ENCODE results near the gene DYNLT1. TPM values are rescaled to one million over a fixed set of nuclear protein-coding genes. Genes with fewer than 3 reads are reported as not detected.
"Not testable (repeated sequence)": the region's sequence is repeated elsewhere in the genome, so short reads cannot be mapped to it uniquely, and the experiment has no call there.

Gene DYNLT1
- total RNA-seq, 1 experiment from 2014 or later: 10.2 TPM

DNA sequence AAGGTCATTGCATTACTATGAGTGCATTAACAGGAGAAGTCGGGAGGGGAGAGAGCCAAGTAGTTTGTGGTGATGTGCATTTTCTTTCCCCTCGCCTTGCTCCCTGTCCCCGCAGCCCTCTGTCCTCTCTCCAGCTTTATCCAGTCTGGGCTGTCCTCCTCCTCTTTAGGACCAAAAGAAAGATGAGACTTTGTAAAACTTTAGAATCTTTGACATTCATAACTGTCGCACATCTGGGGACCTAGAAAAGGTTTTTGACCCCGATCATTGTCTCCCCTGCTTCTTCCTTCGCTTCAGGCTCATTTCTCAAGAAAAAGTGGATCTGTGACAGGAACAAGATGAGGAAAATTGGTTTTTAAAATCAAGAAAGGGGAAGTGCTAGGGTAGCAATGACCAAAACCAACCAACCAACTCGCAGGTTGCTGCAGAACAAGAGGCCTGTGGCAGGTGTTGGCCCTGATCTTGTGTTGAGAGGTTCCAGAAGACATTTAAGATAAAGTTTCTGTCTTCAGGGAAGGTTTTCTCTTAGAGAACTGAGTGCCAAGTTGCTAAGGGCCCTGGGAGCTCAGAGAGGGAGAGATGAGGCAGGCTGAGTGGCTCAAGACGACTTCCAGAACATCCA, 22.9 kb upstream of the DYNLT1 start:
- DNase-seq (ENCODE audit: low read depth, low spot score): no peak
- in situ Hi-C loops (cut with HindIII; ENCODE audit: low pct_unique_long_range_greater_than_20kb, low sequenced_read_pairs): no loop called here

DNA sequence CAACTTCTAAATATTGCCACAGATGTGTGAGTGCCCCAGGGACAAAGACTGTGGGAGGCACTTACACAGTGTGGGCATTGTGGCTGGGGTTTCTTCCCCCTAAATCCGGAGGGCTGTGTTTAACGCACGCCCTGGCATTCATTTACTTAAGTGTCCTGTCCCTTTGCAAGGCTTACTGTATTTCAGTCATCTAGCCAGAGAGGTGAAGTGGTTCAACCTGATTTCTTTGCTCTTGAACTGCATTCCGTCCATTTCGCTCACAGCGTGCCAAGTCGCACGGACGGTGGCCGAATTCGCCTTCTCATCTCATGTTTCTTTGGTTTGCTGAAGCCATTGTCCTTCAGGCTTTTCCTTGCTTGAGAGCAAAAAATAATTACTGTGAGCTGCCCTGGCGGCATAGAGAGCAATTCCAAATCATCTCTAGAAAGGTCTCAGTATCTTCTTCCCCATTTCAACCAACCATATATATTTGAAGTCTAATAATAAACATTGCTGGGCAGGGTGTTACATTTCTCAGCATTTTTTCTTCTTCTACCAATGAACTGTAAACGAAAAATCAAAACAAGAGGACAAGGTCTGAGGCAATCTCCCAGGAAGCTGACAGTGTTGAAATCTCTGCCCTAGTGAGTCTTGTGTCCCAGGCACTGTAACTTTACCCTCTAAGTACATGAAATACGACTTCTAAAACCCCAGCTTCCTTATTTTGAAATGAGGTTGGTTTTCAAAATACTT, 22.3 kb upstream of the DYNLT1 start:
- DNase-seq (ENCODE audit: low read depth, low spot score): no peak
- in situ Hi-C loops (cut with HindIII; ENCODE audit: low pct_unique_long_range_greater_than_20kb, low sequenced_read_pairs): no loop called here

DNA sequence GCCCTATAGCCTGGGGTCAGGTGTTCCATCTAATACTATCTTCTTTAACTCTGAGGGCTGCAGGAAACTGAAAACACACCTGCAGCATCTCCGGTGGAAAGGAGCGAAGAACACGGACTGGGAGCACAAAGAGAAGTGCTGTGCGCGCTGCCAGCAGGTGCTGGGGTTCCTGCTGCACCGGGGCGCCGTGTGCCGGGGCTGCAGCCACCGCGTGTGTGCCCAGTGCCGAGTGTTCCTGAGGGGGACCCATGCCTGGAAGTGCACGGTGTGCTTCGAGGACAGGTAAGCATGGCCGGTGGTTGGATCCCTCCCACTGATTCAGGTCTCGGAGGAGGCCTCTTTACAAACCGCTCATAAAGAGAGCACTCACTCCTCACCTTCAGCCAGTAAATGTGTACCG, 20.8 kb upstream of the DYNLT1 start:
- in situ Hi-C loops (cut with HindIII; ENCODE audit: low pct_unique_long_range_greater_than_20kb, low sequenced_read_pairs): no loop called here
- DNase-seq (ENCODE audit: low read depth, low spot score): no peak

DNA sequence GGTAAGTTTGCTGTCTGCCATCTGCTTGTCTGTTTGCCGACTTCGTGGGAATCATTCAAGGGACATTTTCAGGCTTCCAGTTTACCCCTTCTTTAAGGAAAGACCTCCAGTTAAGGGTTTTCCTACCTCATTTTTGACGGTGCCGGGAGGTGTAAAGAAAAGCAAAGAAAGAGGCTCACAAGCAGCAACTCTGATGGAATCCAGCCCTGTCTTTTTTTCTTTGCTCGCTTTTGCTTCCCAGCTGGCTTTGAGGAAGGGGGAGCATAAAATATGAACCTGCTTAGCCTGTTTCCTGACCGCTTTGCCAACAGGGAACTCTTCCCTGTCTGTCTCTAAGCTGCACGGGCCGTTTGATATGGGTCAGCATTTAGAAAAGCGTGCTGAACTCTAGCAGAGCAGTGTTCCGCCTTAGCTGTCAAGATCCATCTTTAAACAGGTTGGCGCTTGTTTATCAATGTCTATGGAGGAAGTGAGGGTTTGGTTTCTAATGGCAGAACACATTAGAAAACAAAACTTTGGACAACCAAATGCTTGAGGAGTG, 19.2 kb upstream of the DYNLT1 start:
- in situ Hi-C loops (cut with HindIII; ENCODE audit: low pct_unique_long_range_greater_than_20kb, low sequenced_read_pairs): no loop called here
- DNase-seq (ENCODE audit: low read depth, low spot score): no peak

DNA sequence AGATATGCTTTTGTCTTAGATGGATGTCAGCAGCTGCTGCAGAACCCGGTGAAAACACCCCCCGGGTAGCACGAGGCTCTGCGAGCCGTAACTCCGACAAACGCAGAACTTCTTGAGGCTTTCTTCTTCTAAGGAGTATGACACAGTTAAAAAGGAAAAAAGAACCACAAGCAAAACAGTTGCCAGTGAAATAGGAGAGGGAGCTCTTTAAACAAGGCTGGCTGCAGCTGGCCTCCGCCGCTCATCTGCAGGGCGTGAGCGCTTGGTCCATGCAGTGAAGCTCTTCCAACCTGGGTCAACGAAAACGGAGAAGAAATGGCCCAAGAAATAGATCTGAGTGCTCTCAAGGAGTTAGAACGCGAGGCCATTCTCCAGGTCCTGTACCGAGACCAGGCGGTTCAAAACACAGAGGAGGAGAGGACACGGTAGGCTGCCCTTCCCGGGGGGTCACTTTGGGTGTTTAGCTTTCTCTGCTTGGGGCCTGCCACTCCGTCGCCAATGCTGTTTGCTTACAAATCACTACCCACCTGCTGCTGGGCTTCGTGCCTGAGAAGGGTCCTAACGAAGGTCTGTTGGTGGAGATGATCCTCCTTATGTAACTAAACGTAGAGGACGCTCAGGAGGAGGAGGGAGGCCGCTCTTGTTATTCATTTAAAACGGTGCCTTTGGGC, 18.5 kb upstream of the DYNLT1 start:
- no peak for DNase-seq (ENCODE audit: low read depth, low spot score)

DNA sequence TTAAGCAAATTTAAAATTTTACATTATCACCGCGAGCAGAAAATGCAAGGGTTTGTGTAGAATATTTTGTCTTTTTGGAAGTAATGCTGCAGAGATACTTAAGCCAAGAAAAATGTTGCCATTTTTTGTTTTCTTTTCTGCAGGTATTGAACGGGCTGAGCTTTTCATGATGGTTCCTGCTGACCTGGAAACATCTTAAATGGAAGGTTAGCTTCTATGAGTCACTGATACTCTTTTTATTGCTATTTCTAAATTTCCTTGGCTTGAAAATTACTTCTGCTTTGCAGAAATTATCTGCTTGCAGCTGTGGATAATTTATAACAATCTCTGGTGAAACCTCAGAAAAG, 18.0 kb upstream of the DYNLT1 start:
- no peak for DNase-seq (ENCODE audit: low read depth, low spot score)
- in situ Hi-C loops (cut with HindIII; ENCODE audit: low pct_unique_long_range_greater_than_20kb, low sequenced_read_pairs): no loop called here

More for the DNA sequence above, 18.5 kb upstream of the DYNLT1 start:
- in situ Hi-C loops (cut with HindIII; ENCODE audit: low pct_unique_long_range_greater_than_20kb, low sequenced_read_pairs): no loop called here

DNA sequence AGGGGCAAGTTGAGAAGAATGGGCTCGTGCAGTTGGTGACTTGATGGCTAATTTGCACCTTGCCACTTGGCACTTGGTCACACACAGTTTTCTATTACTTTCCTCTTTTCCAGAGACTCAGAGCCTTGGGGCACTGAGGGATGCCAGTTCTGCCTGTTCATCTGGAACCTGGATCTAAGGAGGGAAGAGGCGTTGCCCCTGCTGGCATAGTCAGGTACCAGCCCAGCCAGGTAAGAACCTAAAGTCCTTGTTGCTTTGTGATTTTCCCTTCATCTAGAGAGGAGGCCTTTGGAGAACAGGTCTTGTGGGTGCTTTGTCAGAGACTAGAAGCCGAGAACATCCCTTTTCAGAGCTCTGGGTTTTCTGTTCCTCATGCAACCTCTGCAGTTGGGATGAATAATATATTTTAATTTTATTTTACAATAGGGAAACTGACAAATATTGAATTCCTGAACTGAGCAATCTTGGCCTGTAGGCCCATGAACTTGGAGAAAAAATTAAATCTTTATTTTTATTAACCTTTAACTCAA, 16.7 kb upstream of the DYNLT1 start:
- DNase-seq (ENCODE audit: low read depth, low spot score): no peak
- in situ Hi-C loops (cut with HindIII; ENCODE audit: low pct_unique_long_range_greater_than_20kb, low sequenced_read_pairs): no loop called here

DNA sequence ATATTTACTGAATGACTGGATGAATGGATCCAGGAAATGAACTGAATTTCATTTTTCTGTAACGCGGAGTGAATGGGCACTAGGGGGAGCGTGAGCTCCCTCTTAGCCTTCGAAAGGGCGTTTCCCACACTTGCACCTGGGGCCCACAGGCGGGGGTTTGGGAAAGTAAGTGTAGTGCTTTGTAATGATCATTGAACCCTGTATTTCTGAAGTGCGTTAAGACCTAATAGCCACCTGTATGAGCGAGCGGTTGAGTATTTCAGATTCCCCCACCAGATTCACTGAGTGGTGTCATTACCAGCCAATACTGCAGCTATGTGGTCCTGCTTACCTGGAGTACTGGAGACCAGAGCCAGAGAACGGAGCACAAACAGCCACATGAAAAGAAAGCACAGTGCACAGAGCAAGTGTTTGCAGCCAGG, 15.8 kb upstream of the DYNLT1 start:
- peak; percentile 41 for DNase-seq (ENCODE audit: low read depth, low spot score)
- in situ Hi-C loops (cut with HindIII; ENCODE audit: low pct_unique_long_range_greater_than_20kb, low sequenced_read_pairs): no loop called here

DNA sequence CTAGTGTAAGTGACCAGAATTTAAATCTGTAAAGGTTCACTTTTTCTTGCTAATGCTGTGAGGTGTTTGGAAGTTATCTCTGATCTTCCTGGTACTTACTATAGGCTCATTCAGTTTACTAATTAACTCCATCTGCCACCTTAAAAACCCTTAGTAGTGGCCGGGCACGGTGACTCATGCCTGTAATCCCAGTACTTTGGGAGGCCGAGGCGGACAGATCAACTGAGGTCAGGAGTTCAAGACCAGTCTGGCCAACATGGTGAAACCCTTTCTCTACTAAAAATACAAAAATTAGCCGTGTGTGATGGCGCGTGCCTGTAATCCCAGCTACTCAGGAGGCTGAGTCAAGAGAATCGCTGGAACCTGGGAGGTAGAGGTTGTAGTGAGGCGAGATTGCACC, 12.4 kb upstream of the DYNLT1 start:
- not testable (repeated sequence) for DNase-seq (ENCODE audit: low read depth, low spot score)

DNA sequence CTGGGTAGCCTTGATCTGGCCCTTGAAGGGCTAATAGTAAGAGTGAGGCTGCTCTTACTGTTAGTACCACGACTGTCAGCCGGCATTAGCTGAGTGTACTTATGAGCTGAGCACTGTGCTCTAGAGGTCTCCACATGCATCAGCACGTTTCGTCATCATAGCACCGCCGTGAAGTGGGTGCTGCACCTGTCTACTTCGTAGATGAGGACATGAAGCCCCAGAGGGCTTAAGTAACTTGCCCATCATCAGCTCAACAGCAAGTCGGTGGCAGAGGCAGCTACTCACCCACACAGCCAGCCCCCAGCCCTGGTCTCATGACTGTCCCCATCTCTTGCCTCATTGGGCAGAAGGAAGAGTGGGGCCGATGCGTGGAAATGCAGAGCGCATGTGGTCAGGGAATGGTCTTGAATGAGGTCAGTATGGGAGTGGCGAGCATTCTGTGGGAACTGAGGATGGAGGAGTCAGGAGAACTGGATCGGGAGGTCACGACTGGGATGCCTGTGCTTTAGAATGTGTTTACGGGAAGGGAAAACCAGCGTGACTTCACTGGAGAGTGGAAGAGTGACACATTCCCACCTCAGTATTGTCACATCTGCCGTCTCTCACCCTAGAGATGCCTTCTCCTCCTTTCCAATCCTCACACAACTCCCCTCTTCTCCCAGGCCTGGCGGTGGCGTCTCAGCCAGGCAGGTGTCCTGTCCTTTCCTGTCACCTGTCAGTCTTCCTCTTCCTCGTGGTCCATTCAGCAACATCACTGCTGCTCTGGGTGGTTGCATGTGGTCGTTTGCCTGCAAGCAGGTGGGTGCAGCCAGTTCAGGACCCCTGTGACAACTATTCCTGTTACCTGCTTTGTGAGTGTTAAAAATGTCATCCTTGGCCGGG, 11.3 kb upstream of the DYNLT1 start:
- in situ Hi-C loops (cut with HindIII; ENCODE audit: low pct_unique_long_range_greater_than_20kb, low sequenced_read_pairs): no loop called here
- no peak for DNase-seq (ENCODE audit: low read depth, low spot score)

More for the DNA sequence above, 12.4 kb upstream of the DYNLT1 start:
- in situ Hi-C loops (cut with HindIII; ENCODE audit: low pct_unique_long_range_greater_than_20kb, low sequenced_read_pairs): not testable (repeated sequence)

DNA sequence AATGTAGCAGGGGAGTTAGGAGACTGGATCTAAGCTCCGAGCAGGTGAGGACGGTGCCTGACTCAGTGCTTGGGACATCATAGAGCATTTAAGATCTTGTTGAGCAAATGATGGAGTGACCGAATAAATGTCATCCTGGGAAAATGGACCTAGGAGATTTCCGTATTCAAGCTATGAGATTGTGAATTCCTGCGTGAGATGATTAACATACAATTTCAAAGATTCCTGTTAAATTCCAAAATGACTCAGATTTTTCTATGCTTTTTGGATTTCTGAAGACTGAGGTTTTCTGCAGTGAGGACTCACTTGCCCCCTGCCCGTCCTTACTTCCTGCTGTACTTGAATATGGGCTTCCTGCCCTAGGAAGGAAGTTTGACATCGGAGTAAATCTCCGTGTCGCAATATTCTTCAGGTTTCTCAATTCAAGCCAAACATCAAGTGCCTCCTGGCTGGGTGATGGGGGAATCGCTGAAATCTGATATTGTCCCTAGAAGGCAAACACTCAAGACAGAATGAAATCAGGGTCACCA, 10.5 kb upstream of the DYNLT1 start:
- in situ Hi-C loops (cut with HindIII; ENCODE audit: low pct_unique_long_range_greater_than_20kb, low sequenced_read_pairs): no loop called here
- no peak for DNase-seq (ENCODE audit: low read depth, low spot score)

DNA sequence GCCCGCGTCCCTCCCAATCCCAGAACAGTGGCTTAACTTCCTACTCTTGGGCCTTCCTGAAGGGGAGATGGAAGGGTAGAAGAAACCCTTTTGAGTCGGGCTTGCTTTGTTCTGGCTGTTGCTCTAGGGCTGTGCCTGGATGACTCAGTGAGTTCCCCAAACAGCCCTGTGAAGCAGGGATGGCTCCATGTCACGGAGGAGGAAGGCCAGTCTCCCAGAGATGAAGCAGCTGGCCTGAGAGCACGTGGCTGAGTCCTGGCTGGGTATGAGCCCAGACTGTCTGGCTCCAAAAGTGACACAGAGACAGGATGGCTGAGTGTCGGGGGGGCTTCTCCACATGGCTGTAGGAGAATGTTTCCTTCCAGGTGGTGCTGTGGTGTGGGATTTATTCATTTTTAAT, 10.0 kb upstream of the DYNLT1 start:
- in situ Hi-C loops (cut with HindIII; ENCODE audit: low pct_unique_long_range_greater_than_20kb, low sequenced_read_pairs): no loop called here
- no peak for DNase-seq (ENCODE audit: low read depth, low spot score)

DNA sequence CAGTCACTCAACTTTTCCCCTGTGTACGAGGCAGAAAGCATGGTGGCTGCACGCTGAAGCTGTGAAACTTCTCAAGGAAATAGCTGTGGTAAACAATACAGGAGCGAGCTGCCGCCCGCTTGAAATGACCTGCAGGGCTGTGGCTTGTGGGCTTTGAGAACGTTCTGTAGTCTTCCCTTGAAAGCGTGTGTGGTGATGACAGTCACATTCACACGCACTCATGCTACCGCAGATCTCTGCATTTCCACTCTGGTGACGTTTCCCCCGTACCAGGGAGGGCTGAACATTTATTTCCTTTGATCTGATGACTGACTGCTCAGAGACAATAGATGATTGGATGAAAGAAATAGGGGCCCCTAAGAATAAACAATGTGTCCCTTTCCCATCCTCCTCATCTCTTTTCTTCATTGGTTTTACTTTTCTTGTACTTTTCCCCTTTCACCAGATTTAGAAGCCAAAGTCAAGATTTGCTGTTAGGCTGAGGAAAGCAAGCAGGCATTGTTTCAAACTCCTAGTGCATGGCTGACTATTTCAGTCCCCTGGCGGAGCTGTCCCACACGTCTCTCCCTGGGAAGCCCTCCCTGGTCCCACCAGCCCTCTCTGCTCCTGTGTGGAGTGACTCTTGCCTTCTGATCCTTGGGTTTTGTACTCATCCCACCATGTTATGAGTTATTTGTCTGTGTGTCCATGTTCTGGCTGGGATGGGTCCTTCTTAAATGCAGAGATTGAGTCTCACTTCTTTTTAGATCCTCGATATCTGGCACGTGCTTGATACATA, 9.2 kb upstream of the DYNLT1 start:
- DNase-seq (ENCODE audit: low read depth, low spot score): no peak
- in situ Hi-C loops (cut with HindIII; ENCODE audit: low pct_unique_long_range_greater_than_20kb, low sequenced_read_pairs): no loop called here

DNA sequence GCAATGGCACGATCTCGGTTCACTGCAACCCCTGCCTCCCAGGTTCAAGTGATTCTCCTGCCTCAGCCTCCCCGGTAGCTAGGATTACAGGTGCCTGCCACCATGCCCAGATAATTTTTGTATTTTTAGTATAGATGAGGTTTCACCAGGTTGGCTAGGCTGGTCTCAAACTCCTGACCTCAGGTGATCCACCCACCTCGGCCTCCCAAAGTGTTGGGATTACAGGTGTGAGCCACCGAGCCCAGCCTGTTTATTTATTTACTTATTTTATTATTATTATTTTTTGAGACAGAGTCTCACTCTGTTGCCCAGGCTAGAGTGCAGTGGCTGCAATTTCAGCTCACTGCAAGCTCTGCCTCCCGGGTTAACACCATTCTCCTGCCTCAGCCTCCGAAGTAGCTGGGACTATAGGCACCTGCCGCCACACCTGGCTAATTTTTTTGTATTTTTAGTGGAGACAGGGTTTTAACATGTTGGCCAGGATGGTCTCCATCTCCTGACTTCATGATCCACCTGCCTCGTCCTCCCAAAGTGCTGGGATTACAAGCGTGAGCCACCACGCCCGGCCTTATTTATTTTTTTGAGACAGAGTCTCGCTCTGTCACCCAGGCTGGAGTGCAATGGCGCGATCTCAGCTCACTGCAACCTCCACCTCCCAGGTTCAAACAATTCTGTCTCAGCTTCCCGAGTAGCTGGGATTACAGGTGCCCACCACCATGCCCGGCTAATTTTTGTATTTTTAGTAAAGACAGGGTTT, 7.6 kb upstream of the DYNLT1 start:
- in situ Hi-C loops (cut with HindIII; ENCODE audit: low pct_unique_long_range_greater_than_20kb, low sequenced_read_pairs); DNase-seq (ENCODE audit: low read depth, low spot score): not testable (repeated sequence)

DNA sequence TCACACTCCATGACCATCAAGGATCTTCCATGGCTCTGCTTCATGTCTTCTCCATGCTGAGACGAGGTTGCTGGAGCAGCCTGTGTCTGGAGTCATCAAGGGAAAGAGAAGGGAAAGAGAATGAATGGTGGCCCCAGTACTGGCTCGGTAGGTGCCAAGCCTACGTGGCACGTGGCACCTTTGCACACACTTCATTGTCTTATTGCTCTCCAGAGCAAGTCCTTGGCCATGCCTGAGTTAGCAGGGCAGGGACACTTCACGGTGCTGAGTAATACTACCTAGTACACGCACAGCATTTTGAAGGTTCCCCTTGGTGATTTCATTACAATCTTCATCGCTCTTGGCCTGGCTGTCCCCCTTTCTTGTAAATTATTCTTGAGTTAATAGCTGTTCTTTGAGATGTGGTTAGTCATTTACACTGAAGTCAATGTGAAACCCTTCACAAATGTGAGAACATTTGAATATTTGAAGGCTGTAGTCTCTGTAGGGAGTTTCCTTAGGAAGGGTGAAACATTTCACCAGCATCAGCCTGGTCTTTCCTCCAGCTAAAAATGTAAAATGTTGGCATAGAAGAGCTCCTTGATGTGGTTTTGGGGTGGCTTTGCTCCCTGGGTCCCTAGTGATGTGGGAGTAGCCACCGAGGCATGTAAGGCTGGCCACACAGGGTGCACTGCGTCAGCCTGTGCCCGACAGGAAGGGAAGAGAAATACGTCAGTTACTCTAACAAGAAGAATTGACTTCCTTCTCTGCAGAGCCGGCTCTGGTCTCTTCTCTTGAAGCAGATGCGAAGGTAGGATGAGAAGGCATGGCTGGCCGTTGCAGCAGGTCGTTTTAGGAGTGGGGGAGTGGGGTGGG, 5.0 kb upstream of the DYNLT1 start, which contains the start of gene SYTL3:
Gene SYTL3 (plus strand): TSS at position 766 of the 855 bp plus-strand sequence. CDS start 13,215 bp downstream, outside the sequence.
- DNase-seq (ENCODE audit: low read depth, low spot score): peak; percentile 23
- in situ Hi-C loops (cut with HindIII; ENCODE audit: low pct_unique_long_range_greater_than_20kb, low sequenced_read_pairs): no loop called here

Data from SK-MEL-5 (cell line).